Left renal cortex interstitium (tissue), 4 donors: Measurements from ENCODE around the gene CHSY1. TPM values are rescaled to one million over a fixed set of nuclear protein-coding genes. Genes with fewer than 3 reads are reported as not detected.
A peak's percentile ranks its signal among the peaks of the same experiment; 100 is the strongest.
"Not testable (repeated sequence)": the region's sequence is repeated elsewhere in the genome, so short reads cannot be mapped to it uniquely, and the experiment has no call there.

Experiments
- DNase-seq, 4 donors: peaks; one replicate each; pipeline ENCODE4 v3.0.0-alpha.2; 2013; ENCODE audit warnings: low read depth in 4 of 4, low spot score in 2 of 4, missing footprints in 1 of 4
- polyA plus RNA-seq, 4 donors: library from polyadenylated mRNA; unstranded; fragments of 120-200 nt; gene quantifications; one replicate each; pipeline ENCODE4 v1.2.1, GENCODE V29; 2013; ENCODE audit not compliant: insufficient read length in 4 of 4

Gene CHSY1
- polyA plus RNA-seq, result 10 to 100 TPM; 40.0 to 55.7 (median 44.5) TPM

GRCh38 chr15:101251830-101252820 lies at the start of gene CHSY1:
Gene CHSY1 (minus strand): TSS chr15:101252048. CDS start chr15:101251456, 592 bp downstream.
- peak; percentile 78 to 86 (median 82) for DNase-seq

- no peak for DNase-seq
Measured at GRCh38 chr15:101296418-101297405, 44.9 kb upstream of the CHSY1 start.

GRCh38 chr15:101295607-101296161 lies 43.8 kb upstream of the CHSY1 start:
- peak in 1 of 4 donors; percentile 27 for DNase-seq

GRCh38 chr15:101294731-101295606 lies 43.1 kb upstream of the CHSY1 start, which contains the start of gene SNRPA1:
Gene SNRPA1 (minus strand): TSS chr15:101295248. CDS start chr15:101295178, 70 bp downstream.
- peak; percentile 81 to 92 (median 88) for DNase-seq

- no peak for DNase-seq
Measured at GRCh38 chr15:101293122-101293521, 41.3 kb upstream of the CHSY1 start.

- no peak for DNase-seq
Measured at GRCh38 chr15:101288905-101289513, 37.2 kb upstream of the CHSY1 start.

GRCh38 chr15:101287342-101287741 lies 35.5 kb upstream of the CHSY1 start:
- not testable (repeated sequence) for DNase-seq

GRCh38 chr15:101286471-101287114 lies 34.7 kb upstream of the CHSY1 start:
- no peak for DNase-seq

- no peak for DNase-seq
Measured at GRCh38 chr15:101283931-101284330, 32.1 kb upstream of the CHSY1 start.

- no peak for DNase-seq
Measured at GRCh38 chr15:101280007-101280406, 28.2 kb upstream of the CHSY1 start.

- DNase-seq, result no peak
Measured at GRCh38 chr15:101277943-101278564, 26.2 kb upstream of the CHSY1 start.

GRCh38 chr15:101277038-101277822 lies 25.4 kb upstream of the CHSY1 start, which contains the start of gene SELENOS:
Gene SELENOS (minus strand): TSS chr15:101277485. CDS start chr15:101277417, 68 bp downstream.
- DNase-seq, result peak in 3 of 4 donors; percentile 18 to 80 (median 31)

- DNase-seq, result no peak
Measured at GRCh38 chr15:101276501-101277037, 24.7 kb upstream of the CHSY1 start.

GRCh38 chr15:101275018-101275417 lies 23.2 kb upstream of the CHSY1 start:
- DNase-seq, result no peak

- DNase-seq, result no peak
Measured at GRCh38 chr15:101273534-101273933, 21.7 kb upstream of the CHSY1 start.

GRCh38 chr15:101272584-101272983 lies 20.7 kb upstream of the CHSY1 start:
- no peak for DNase-seq
